NOMO-1 treated with dmso at 0.1 percent for 144 hours (cell line): ENCODE results near the gene BORA.
A peak's percentile ranks its signal among the peaks of the same experiment; 100 is the strongest.
"Not testable (repeated sequence)": the region's sequence is repeated elsewhere in the genome, so short reads cannot be mapped to it uniquely, and the experiment has no call there.

Experiments
- DNase-seq: peaks from one replicate; lab custom pipeline; 2025; ENCODE audit not compliant: unreplicated experiment; lab: John Stamatoyannopoulos, UW

BORA gene

DNA sequence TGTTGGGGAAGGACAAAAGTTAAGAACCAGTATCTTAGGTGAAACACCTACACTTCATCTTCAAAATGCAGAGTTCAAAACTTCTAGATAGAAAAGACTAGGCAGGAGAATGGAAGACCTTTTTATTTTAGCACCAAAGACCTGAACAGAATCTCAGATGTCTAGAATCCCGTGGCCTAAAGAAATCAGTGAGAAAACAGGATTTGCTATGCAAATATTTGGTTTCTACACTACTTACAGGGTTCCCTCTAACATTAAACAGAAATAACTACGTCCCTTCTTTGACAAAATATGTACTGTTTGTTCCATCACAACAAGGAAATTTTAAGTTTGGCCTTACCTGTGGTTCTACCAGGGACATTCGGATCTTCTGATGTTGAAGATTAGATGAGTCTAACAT is 32.5 kb downstream of the BORA start:
- no peak for DNase-seq

DNA sequence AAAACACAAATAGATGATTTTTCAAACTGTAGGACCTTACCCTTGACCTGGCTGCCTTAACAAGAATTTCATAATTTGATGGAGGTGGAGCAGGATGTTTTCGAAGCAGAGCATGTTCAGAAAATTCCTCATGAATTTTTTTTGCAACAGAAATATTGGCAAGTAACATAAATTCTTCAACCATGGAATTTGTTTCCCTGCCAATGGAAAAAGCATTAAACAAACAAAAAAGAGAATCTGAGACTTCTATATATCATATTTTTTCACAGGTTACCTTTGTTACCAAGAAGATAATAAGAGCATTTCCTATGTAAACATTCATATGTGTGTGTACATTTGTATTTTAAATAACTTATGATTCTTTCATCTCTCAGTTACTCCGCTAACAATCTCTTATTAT is 35.7 kb downstream of the BORA start:
- no peak for DNase-seq

DNA sequence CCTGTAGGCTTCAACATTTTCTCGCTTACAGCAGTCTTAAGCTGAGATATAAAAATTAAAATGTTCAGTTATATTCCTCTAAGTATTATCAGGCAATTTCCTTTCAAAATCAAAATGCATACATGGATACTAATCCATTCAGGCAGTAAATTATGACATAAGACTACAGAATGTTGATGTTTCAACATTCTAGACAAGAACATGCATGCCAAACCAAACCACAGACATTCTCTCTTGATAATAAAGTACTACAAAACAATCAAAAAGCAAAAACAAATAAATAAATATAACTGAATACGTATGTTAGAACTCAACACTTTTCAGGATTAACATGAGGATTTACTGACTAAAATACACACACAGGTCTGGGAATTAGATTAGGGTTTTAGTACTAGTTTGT is 46.3 kb downstream of the BORA start:
- no peak for DNase-seq

DNA sequence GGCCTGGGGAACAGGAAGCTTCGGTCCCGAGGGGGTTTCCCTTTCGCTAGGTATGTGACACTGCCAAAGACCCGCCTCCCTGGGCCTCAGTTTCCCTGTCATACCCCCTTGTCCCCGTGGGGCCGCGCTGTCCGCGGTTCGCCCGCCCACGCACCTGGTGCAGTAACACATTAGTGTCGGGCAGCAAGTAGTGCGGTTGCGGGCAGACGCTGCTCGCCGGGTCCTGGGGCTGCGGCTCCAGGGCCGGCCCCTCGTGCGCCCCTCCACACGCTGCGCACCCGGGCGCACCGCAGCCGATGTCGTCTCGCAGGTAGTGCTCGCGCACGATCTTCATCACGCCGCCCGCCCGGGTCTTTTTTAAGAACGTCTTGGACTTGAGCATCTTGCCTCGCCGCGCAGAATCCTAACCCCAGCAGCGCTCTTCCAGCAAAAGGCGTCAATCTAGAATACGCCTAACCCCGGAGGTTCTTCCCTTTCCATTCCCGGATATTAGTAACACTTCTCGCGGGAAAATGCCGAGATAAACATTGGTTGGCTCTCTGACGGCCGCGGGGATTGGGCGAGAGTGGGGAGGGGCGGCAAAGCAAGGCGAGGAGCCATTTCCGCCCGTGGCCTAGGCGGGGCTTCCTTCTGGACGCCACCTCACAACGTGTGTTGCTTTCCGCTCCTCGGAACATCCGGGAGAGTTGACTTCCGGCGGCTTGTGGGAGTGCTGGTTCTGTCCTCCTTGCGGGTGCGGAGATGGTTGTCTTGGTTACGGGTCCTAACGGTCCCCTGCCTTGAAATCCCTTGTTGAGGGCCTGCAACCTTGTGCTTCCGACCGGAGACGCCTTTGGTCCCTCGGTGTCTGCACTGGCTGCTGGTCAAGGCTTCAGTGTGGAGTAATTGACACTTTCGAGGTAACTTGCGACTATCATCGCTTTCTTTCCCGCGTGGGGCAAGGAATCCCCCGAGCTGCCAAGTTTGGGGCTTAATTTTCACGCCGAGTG is 54.0 kb downstream of the BORA start, which contains the start of the genes DIS3 and PIBF1:
DIS3 (minus strand) TSS at position 450 of the 989 bp plus-strand sequence; CDS start at position 382, 68 bp downstream.
PIBF1 (plus strand) TSS at position 683 of the 989 bp plus-strand sequence. CDS start 1,337 bp downstream, outside the sequence.
- peak; percentile 96 for DNase-seq

DNA sequence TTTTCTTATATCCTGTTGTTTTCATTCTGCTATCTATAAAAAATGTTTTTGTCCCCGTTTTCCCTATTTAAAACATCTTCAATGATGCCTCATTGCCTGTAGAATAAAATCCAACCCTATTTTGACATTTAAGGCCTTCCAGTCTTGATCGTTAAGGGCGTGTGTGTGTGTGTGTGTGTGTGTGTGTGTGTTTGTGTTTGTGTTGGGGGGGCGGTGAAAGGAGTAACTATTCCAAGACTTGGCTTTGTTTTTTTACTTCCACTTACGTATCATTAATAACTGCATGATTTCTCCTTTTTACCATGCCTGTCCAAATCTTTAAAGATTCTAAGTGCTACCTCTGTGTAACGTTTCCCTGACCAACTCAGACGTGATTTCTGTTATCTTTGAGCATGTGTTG is 55.0 kb downstream of the BORA start:
- DNase-seq, result no peak

DNA sequence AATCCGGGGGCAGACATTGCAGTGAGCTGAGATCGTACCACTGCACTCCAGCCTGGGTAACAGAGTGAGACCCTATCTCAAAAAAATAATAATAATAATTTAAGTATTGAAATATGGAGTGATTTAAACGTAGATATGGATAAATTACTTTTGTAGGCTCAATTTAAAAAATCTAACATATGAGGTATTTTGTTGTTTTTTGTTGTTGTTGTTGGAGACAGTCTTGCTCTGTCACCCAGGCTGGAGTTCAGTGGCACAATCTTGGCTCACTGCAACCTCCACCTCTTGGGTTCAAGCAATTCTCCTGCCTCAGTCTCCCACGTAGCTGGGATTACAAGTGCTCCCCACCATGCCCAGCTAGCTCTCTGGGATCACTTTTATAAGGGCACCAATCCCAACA is 57.0 kb downstream of the BORA start:
- not testable (repeated sequence) for DNase-seq

DNA sequence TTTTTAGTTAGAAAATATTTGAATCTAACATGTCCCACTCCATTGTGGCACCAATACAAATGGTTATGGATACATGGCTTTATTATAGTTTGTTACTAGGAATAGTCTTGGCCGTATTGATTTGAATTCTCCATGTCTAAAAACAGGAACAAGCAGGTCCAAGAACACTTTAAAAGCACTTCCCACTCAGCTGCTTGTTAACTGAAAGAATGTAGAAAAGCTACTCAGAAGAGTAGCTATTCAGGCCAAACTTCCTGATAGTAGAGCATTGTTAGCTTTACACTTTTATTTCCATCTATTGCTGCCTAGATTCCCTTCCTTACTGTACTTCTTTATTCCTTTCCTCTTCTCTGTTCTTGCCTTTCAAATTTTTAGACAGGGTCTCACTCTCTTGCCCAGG is 61.1 kb downstream of the BORA start:
- no peak for DNase-seq

DNA sequence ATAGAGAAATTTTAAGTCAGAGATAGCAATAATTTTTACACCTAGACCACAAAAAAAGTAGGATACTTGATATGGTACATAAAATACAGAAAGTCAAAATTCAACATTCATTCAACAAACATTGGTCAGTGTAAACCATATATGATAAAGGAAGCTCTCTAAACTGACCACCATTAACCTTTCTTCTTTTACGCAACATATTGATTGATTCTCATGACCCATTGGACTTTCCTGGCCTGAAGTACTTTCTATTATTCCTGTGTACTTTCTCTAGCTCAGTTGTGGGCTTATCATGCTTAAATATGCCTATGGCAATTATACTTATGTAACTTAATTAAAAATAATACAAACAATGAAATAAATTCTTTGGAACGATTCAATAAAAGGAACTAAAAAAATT is 64.9 kb downstream of the BORA start:
- no peak for DNase-seq

DNA sequence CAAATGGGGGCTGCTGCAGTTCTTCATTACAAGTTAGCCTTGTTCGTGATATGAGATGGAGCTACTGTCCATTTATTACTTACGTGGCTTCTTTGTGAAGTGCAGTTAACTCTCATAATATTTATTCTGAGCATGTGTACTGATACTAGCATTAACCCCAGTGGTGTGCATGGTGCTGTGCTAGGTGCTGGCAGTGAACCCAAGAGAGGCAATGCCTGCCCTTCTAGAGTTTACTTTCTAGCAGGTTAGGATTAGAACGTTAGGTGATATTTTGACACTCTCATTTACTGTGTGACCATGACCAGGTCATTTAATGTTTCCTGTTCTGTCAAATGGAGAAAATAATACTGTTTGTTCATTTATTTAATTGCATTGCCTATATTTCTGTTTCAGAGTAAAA is 71.1 kb downstream of the BORA start:
- DNase-seq, result no peak

DNA sequence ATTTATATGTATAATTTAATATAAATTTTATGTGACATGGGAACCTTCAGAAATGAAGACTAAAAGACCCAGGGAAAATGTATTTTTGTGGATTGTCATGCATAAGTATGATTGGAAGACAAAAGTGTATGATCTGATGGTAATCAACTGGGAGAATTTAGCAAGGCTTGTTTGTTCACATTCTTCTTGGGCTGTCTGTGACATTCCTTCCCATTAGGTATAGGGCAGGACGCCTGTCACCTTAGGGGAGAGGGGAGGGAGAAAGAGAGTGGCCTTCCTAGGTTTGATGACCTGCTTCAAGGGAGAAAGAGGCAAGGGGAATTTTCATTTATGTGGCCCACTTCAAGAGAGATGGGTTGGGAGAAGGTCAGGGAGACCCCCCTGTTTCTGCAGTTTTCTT is 76.6 kb downstream of the BORA start:
- DNase-seq, result no peak
